HG03442 (cell line): ENCODE data around the gene DEFB131B.
"Not testable (repeated sequence)": the region's sequence is repeated elsewhere in the genome, so short reads cannot be mapped to it uniquely, and the experiment has no call there.

Experiments used
- ATAC-seq: cut with Tn5 transposase; IDR thresholded peaks from one replicate; pipeline ENCODE4 v1.9.1; 2021; ENCODE audit warnings: mild to moderate bottlenecking, moderate library complexity; ENCODE audit not compliant: unreplicated experiment

Gene DEFB131B

GRCh38 chr11:71878059-71878458 lies at the start of gene DEFB131B:
Gene DEFB131B, plus strand, starts transcription at chr11:71878453. Its CDS starts 0 bp downstream, at chr11:71878453.
- not testable (repeated sequence) for ATAC-seq

GRCh38 chr11:71829247-71829646 lies 49.0 kb upstream of the DEFB131B start:
- not testable (repeated sequence) for ATAC-seq

- ATAC-seq = not testable (repeated sequence)
Measured at GRCh38 chr11:71829686-71830085, 48.6 kb upstream of the DEFB131B start.

GRCh38 chr11:71832811-71833210 lies 45.4 kb upstream of the DEFB131B start, which contains the start of gene DEFB108B:
Gene DEFB108B, plus strand, starts transcription at chr11:71833200. Its CDS starts 0 bp downstream, at chr11:71833200.
- ATAC-seq = not testable (repeated sequence)

- ATAC-seq = not testable (repeated sequence)
Measured at GRCh38 chr11:71842720-71843119, 35.5 kb upstream of the DEFB131B start.

GRCh38 chr11:71843355-71843754 lies 34.9 kb upstream of the DEFB131B start:
- not testable (repeated sequence) for ATAC-seq

- no peak for ATAC-seq
Measured at GRCh38 chr11:71843858-71844257, 34.4 kb upstream of the DEFB131B start.

GRCh38 chr11:71853895-71854294 lies 24.4 kb upstream of the DEFB131B start:
- ATAC-seq = not testable (repeated sequence)

- not testable (repeated sequence) for ATAC-seq
Measured at GRCh38 chr11:71855880-71856279, 22.4 kb upstream of the DEFB131B start.

- ATAC-seq = not testable (repeated sequence)
Measured at GRCh38 chr11:71860835-71861234, 17.4 kb upstream of the DEFB131B start.

- not testable (repeated sequence) for ATAC-seq
Measured at GRCh38 chr11:71863978-71864627, 14.2 kb upstream of the DEFB131B start.

- ATAC-seq = not testable (repeated sequence)
Measured at GRCh38 chr11:71867209-71867608, 11.0 kb upstream of the DEFB131B start.

- ATAC-seq = not testable (repeated sequence)
Measured at GRCh38 chr11:71869931-71870330, 8.3 kb upstream of the DEFB131B start.

GRCh38 chr11:71870661-71871060 lies 7.6 kb upstream of the DEFB131B start:
- not testable (repeated sequence) for ATAC-seq

GRCh38 chr11:71876262-71876661 lies 2.0 kb upstream of the DEFB131B start:
- not testable (repeated sequence) for ATAC-seq

- not testable (repeated sequence) for ATAC-seq
Measured at GRCh38 chr11:71885806-71886205, 7.6 kb downstream of the DEFB131B start.

- not testable (repeated sequence) for ATAC-seq
Measured at GRCh38 chr11:71888335-71889010, 10.2 kb downstream of the DEFB131B start.

GRCh38 chr11:71889181-71889872 lies 11.1 kb downstream of the DEFB131B start:
- not testable (repeated sequence) for ATAC-seq

- ATAC-seq = no peak
Measured at GRCh38 chr11:71895961-71896360, 17.7 kb downstream of the DEFB131B start.

- not testable (repeated sequence) for ATAC-seq
Measured at GRCh38 chr11:71901137-71901536, 22.9 kb downstream of the DEFB131B start.

- no peak for ATAC-seq
Measured at GRCh38 chr11:71908218-71908617, 30.0 kb downstream of the DEFB131B start.
